Testis (tissue), 5 donors: ENCODE measurements around the gene DCP1B. TPM values are rescaled to one million over a fixed set of nuclear protein-coding genes. Genes with fewer than 3 reads are reported as not detected.
A peak's percentile ranks its signal among the peaks of the same experiment; 100 is the strongest.

Experiments used
- DNase-seq: peaks from one replicate; pipeline ENCODE4 v3.0.0-alpha.2; 2019
- H3K27ac ChIP-seq, 2 donors: fragments of 200-600 bp; sonication (generic); one replicate each; pipeline ENCODE4 v1.5.1; 2019
- H3K27me3 ChIP-seq: fragments of 200-600 bp; sonication (generic); one replicate; pipeline ENCODE4 v1.5.1; 2019
- H3K36me3 ChIP-seq: fragments of 200-600 bp; sonication (generic); one replicate; pipeline ENCODE4 v1.5.1; 2017; ENCODE audit warnings: low read depth; ENCODE audit errors: missing control alignments
- H3K4me1 ChIP-seq: fragments of 200-600 bp; sonication (generic); one replicate; pipeline ENCODE4 v1.5.1; 2019
- H3K4me3 ChIP-seq, 2 donors: fragments of 200-600 bp; sonication (generic); one replicate each; pipeline ENCODE4 v1.5.1; 2017 to 2019
- H3K9me3 ChIP-seq: fragments of 200-600 bp; sonication (generic); one replicate; pipeline ENCODE4 v1.5.1; 2017
- CTCF ChIP-seq, 3 experiments: fragments of 450-650 bp in 2 of 3; fragments of 200-600 bp in 1 of 3; sonication (generic) in 1 of 3; IDR thresholded peaks; one replicate each; pipeline ENCODE4 v1.5.1; 2016 to 2019; ENCODE audit warnings: antibody characterized with exemption in 3 of 3, mild to moderate bottlenecking in 2 of 3, moderate library complexity in 1 of 3
- POLR2A ChIP-seq: fragments of 450-650 bp; IDR thresholded peaks from one replicate; pipeline ENCODE4 v1.6.1; 2017; ENCODE audit warnings: antibody characterized with exemption, mild to moderate bottlenecking, moderate library complexity
- WGBS, 2 donors: methylation state at CpG; one replicate each; pipeline ENCODE4 v1.1.5; 2018; 5-methylcytosine and 5-hydroxymethylcytosine counted together
- intact Hi-C: fragments of 100-400 bp; cut with DNase I; formaldehyde crosslinking; loops from one replicate; pipeline ENCODE4 v1.15.1; 2023; ENCODE audit warnings: low total_unique reads
- long read RNA-seq, 2 donors: transcript quantifications; one replicate each; lab custom pipeline, GENCODE V29; 2026
- polyA plus RNA-seq: library from polyadenylated mRNA; stranded (reverse); fragments of 350-450 nt; fragmentation: Illumina TruSeq; extraction: RNeasy Lipid Tissue Mini Kit (QIAGEN cat#74804); gene quantifications from one replicate; pipeline ENCODE4 v1.2.3, GENCODE V29; 2014; ENCODE audit warnings: low read depth, low replicate concordance; ENCODE audit not compliant: insufficient read depth
- total RNA-seq, 2 donors: library from RNA; depleted of rRNA; stranded (reverse); fragments of >200 nt; gene quantifications; one replicate each; pipeline ENCODE4 v1.2.3, GENCODE V29; 2016

DCP1B gene
- 10 to 100 TPM; 36.6 to 40.0 TPM for total RNA-seq
- 56.1 TPM for polyA plus RNA-seq
- long read RNA-seq, donor 1, transcript DCP1B-201 (9 exons, 2,086 nt), result major isoform, 6 of 8 reads
- long read RNA-seq, donor 1, partial matches to known transcripts, result 0 of 8 reads
- long read RNA-seq, donor 1, other reads (novel, unspliced or antisense), result 0 of 8 reads
- long read RNA-seq, donor 2, partial matches to known transcripts, result 6 of 7 reads
- long read RNA-seq, donor 2, other reads (novel, unspliced or antisense), result 0 of 7 reads

GRCh38 chr12:2004113-2004929, at the start of gene DCP1B:
TSS of gene DCP1B (minus strand) at chr12:2004457. CDS start at chr12:2004431, 26 bp downstream.
- Histone ChIP-seq H3K4me3 (peak within 1 kb of the TSS; percentile 84 to 98), H3K9me3 (no peaks in the 10 kb centered on the region), H3K27me3 (no peaks in the 10 kb centered on the region), H3K36me3 (no peaks in the 10 kb centered on the region), H3K4me1 (peaks cover 5% of the 10 kb centered on the region), H3K27ac (peak within 1 kb of the TSS; percentile 88 to 92)
- DNase-seq, result peak; percentile 98
- TF ChIP-seq POLR2A (no peak), CTCF (IDR thresholded peaks at IDR 0.05) (peak in 2 of 3 experiments; percentile 11 to 19)
- WGBS, 2 donors, result 3 to 5% methylated on average over 34 to 49 of the region's 55 CpGs
- intact Hi-C loops, result no loop called here

- Histone ChIP-seq H3K9me3 (no peaks in the 10 kb centered on the region), H3K4me1 (no peaks in the 10 kb centered on the region), H3K27ac (peak overlapping the region in 1 of 2 donors; percentile 61), H3K27me3 (no peaks in the 10 kb centered on the region), H3K36me3 (no peaks in the 10 kb centered on the region), H3K4me3 (peak overlapping the region; percentile 56 to 66)
- 1% methylated on average over 23 to 24 of the region's 60 CpGs for WGBS, 2 donors
- no peak for TF ChIP-seq CTCF (IDR thresholded peaks at IDR 0.05)
- no peak for TF ChIP-seq POLR2A
- intact Hi-C loops, result loop anchor here (10.0 kb wide), 2 partner anchors 231 to 531 kb away; no protein-coding TSS in a partner anchor
- no peak for DNase-seq
Observed at GRCh38 chr12:2053691-2054090, 49.4 kb upstream of the DCP1B start.

- Histone ChIP-seq H3K4me1 (no peaks in the 10 kb centered on the region), H3K27me3 (no peaks in the 10 kb centered on the region), H3K27ac (peak within 1 kb of the TSS; percentile 13 to 61), H3K36me3 (no peaks in the 10 kb centered on the region), H3K4me3 (peak within 1 kb of the TSS; percentile 56 to 66), H3K9me3 (no peaks in the 10 kb centered on the region)
- 0 to 1% methylated on average over 21 to 55 of the region's 90 CpGs for WGBS, 2 donors
- TF ChIP-seq POLR2A (no peak), CTCF (IDR thresholded peaks at IDR 0.05) (peak in 1 of 3 experiments; percentile 21)
- peak; percentile 59 for DNase-seq
- intact Hi-C loops, result loop anchor here (10.0 kb wide), 2 partner anchors 232 to 532 kb away; no protein-coding TSS in a partner anchor
Observed at GRCh38 chr12:2052826-2053678, 48.8 kb upstream of the DCP1B start, which contains the start of gene CACNA1C. TSS of gene CACNA1C (plus strand) at chr12:2052987. CDS start at chr12:2053563, 576 bp downstream.

GRCh38 chr12:2051700-2052621, 47.7 kb upstream of the DCP1B start:
- no peak overlapping the region for H3K27ac ChIP-seq
- TF ChIP-seq POLR2A, result no peak
- TF ChIP-seq CTCF (IDR thresholded peaks at IDR 0.05), result no peak
- WGBS, 2 donors, result 11 to 12% methylated on average over 24 to 29 of the region's 52 CpGs

More at GRCh38 chr12:2051700-2052621, 47.7 kb upstream of the DCP1B start:
- no peak for DNase-seq
- intact Hi-C loops, result loop anchor here (10.0 kb wide), 2 partner anchors 233 to 533 kb away; no protein-coding TSS in a partner anchor
- H3K4me3 ChIP-seq, result peak overlapping the region; percentile 26 to 49
- no peaks in the 10 kb centered on the region for H3K36me3 ChIP-seq
- H3K4me1 ChIP-seq, result no peaks in the 10 kb centered on the region
- no peaks in the 10 kb centered on the region for H3K9me3 ChIP-seq
- no peaks in the 10 kb centered on the region for H3K27me3 ChIP-seq
